ENCODE results near the gene TGM1.

Gene TGM1

GRCh38 chr14:24269910-24270536 lies 7.0 kb upstream of the TGM1 start:
- DNase-seq = no peak

DNA sequence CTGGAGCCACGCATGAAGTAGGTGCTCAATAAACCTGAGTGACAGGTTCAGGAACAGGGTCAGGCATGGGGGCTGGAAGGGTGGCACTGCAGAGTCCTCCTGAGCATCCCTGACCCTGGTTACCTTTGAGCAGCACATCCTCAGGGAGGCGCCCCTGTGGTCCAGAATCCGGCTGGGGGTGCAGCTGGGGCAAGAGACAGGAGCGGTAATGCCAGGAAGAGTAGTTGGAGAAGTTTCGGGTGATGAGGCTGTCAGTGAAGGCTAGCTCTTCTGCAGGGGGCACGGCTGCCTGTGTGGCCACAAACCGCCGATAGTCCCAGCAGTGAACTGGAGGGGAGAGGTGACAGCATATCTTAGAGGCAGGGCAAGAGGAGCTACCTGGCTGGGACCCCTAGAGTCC lies 6.4 kb upstream of the TGM1 start:
- no peak for DNase-seq

DNA sequence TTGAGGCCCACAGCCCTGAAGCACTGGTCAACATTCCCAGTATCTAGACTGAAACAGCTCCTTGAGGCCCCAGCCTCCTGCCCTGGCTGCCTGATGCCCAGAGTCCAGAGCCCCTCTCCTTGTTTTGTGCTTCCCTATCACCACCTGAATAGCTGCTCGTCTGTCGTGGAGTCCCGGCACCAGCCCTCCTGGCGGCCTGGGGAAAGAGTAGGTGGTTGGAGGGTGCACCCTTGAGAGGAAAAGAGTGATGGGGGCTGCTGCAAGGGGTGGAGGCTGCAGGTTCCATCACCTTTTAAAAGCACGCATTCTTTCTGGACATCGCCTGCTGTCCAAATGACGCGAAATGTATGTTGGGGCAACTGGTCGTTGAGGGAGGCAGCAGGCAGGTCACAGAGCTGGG lies 5.2 kb upstream of the TGM1 start:
- no peak for DNase-seq

- no peak for DNase-seq
These were observed 4.5 kb upstream of the TGM1 start for GRCh38 chr14:24267516-24267915.

- no peak for DNase-seq
These were observed 3.6 kb upstream of the TGM1 start for GRCh38 chr14:24266344-24267244.

DNA sequence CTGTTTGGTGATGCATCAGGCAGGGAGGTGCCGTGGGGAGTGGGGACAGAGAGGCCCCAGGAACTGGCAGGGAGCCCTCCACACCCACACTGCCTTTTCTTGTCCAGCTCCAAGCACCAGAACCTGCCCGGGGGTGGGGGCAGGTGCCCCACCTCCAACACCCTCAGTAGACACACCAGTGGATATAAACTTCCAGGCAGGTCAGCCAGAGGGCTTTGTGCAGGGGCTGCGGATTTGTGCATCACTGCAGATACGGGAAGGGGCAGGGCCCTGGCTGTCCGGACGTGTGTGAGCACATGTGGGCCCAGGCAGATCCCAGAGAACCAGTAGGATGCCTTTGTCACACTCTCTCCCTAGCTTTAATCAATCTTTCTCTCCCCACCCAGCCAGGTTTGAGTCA lies 1.3 kb upstream of the TGM1 start:
- no peak for DNase-seq

- no peak for DNase-seq
These were observed 871 bp upstream of the TGM1 start for GRCh38 chr14:24263848-24264247.

- no peak for DNase-seq
These were observed 1.0 kb downstream of the TGM1 start for GRCh38 chr14:24261969-24262327.

DNA sequence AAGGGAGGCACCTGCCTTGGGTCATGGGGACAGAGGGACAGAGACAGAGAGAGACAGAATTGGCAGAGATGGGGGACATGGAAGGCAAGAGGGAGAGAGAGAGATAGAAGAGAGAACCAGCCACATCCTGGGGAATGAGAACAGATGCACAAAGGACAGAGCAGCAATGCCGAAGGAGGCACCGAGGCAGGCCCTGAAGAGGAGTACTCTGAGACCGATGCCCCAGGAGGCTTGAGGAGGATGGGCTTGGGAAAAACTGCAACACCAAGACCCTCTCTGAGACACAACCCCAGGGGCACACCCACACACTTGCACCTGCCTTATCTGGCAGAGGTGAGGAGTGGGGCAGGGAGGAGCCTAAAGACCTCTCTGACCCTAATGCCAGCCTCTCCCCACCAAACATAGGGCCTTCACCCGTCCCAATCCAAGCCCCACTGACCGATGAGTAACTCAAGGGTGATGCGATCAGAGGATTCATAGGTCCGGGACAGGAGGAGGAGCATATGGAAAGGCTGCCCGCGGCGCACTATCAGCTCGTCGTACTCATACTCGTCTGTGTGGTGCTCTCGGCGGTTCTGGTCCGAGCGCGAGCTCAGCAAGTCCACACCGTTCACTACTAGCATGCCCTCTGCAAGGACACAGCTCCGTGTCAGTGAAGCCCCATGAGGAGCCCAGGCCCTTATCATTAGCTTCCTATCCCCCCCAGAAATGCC lies 1.6 kb downstream of the TGM1 start:
- no peak for DNase-seq

DNA sequence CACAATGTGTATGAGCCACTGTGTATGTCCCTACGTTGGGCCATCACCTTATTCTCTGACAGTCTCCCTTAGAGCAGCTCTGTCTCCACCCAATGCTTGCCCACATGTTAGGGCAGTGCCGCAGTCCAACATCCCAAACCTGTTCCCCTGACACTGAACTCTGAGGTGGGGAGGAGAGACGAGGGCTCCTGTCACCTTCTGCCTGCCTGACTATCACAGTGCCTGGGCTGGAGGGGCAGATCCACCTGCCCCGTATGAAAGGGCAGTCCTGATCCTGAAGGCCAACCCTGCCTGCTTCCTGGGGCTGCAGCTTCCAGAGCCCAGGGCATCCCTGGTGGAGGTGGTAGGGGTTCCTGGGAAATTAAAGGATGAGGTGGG lies 2.2 kb downstream of the TGM1 start:
- DNase-seq = no peak

- no peak for DNase-seq
These were observed 2.8 kb downstream of the TGM1 start for GRCh38 chr14:24260026-24260779.

DNA sequence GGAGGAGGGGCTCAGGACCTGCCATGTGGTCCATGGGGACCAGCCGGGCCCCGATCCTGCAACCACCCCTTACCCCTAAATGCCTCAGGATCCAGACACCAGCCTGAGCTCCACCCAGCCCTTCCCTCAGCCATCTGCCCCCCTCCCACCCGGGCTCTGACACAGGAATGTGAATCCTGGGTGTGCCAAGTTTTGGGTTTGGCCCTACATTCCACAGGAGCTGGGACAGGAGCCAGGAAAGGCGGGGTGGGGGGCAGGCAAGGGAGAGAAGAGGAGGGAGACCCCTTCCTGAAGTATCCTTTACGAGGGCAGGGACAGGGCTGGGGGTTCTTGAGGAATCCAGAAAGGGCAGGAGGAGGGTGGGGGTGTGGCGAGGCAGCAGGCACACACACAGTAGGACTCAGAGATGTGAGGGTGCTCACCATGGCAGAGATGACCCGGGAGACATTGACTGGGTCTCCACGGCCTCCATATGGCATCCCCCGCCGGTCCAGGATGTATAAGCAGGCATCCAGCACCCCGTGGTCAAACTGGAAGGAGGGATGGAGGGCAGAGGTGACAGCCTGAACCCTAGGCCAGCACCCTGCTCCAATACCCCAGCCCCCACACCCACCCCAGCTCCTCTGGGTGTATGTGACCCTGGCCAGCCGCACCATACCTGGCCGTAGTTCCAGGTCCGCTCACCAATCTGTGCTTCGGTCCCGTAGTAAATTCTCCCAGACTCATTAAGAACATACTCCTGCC lies 3.5 kb downstream of the TGM1 start:
- DNase-seq = no peak

DNA sequence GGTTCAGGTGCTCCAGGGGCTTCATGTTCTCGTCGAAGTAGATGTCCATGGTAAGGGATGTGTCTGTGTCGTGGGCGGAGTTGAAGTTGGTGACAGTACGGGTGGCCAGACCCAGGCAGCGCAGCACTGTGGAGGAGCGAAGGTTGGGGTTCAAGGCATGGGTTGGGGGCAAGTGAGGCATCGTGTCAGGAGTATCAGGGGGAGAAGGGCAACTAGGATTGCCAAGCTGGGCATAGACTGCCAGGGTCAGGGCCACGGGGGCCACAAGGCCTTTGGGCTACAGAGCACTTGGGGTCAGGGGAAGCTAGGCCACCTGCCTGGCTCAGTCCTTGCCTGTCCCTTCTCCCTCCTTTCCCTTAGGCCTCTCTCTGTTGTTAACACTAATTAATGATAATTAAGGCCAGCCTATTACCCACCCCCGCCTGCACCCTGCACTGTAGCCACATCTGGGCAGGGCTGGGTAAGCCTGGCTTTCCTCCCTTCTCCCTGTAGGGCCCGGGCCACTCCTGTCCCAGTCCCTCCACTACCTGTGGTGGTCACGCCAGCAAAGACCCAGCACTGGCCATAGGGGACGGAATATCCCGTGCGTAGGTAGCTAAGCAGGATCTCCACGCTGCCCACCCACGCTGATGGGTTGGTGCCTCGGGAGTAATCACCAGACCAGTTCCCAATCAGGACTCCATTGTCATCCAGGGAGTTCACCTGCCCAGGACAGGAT lies 4.3 kb downstream of the TGM1 start:
- DNase-seq = no peak

GRCh38 chr14:24258119-24258518 lies 4.9 kb downstream of the TGM1 start:
- DNase-seq = no peak

DNA sequence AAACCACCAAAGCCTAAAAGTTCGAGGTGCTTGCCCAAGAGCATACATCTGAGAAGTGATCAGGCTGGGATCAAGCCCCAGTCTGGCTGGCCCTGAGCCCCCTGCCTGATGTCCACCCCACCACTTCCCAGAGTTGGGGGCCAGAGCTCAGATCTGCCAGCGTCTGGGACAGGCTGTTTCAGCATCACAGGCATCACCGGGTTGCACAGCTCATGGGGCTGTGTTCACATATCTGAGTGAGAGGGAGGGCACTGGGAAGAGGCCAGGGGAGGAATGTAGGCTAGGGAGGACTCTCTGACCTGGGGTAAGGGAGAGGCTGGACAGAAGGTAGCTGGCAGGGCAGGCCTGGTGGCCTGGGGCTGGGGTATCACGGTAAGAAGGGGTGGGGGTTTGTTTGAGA lies 6.0 kb downstream of the TGM1 start:
- no peak for DNase-seq

DNA sequence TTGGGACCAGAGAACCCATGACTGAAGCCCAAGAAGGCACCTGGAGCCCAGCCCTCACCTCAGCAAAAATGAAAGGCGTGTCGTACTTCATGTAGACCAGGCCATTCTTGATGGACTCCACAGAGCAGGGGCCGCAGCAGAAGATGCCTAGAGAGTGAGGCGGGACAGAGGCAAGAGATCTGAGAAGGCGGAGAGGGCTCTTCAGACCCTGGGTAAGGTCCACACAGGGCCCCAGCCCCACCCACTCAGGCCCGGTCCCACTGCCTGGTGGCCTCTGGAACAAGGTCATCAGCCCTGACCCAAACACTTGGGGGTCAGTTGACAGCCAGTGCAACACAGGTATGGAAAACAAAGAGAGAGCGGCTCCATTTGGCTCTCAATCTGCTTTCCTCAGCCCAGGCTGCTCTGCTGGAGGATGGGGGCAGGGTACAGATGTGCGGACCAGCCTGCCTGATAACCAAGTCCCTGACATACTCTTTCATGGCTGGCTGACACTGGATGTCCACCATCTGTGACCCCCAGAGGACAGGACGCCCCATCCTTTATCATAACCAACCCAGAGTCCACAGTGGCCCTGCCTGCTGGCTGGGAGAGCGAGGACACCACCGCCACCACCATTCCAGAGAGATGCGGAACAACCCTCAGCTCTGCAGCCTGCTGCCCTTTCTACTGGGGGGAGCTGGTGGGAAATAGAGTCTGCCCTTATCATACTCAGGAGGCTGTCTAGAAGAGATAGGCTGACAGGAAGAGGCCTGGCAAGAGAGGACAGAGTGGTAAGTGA lies 6.9 kb downstream of the TGM1 start:
- DNase-seq = no peak

- DNase-seq = no peak
These were observed 7.5 kb downstream of the TGM1 start for GRCh38 chr14:24255438-24255837.

GRCh38 chr14:24254630-24255392 lies 8.2 kb downstream of the TGM1 start:
- DNase-seq = no peak

DNA sequence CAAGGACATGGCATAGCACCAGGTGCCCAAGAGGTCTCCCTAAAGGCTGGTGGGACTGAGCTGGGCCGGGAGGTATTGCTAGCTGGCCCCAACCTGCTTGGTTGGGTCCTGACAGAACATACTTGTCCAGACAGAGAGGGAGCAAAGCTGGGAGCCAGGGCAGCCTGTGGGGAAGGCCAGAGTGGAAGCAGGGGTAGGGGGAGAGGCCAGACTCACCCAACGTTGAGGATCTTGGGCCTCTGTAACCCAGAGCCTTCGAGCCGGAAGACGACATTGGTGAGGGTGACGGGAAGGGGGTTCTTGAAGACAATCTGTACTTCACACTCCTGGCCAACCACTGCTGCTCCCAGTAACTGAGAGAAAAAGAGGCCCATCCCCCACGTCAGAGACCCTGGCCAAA lies 9.0 kb downstream of the TGM1 start:
- no peak for DNase-seq

All from activated CD8-positive, alpha-beta memory T cell treated with anti-CD3 and anti-CD28 coated beads, Interleukin-2, amount 50 U/mL, for 48 hours (primary cell).